ENCODE data around the gene LDB2.

LDB2 gene

GRCh38 chr4:16817286-16817685, 81.2 kb downstream of the LDB2 start:
- Histone ChIP-seq H3K4me1 (ENCODE audit: insufficient read depth, insufficient read length) (no peaks in the 10 kb centered on the region), H3K36me3 (ENCODE audit: insufficient read depth, insufficient read length, low read length) (peaks cover 3% of the 10 kb centered on the region), H3K4me3 (ENCODE audit: insufficient read length, low read depth) (no peak overlapping the region), H3K9ac (ENCODE audit: insufficient read length, low read depth) (no peak overlapping the region), H3K9me3 (ENCODE audit: insufficient read depth, low read length) (no peaks in the 10 kb centered on the region), H3K27me3 (ENCODE audit: insufficient read depth, insufficient read length) (no peaks in the 10 kb centered on the region)
- no peak for DNase-seq (ENCODE audit: low read depth, low spot score)
- TF ChIP-seq YY1 (IDR thresholded peaks at IDR 0.05; ENCODE audit: insufficient read depth, insufficient read length) (no peak), SUZ12 (IDR thresholded peaks at IDR 0.05; ENCODE audit: extremely low read depth, insufficient read depth, insufficient read length) (no peak)

DNA sequence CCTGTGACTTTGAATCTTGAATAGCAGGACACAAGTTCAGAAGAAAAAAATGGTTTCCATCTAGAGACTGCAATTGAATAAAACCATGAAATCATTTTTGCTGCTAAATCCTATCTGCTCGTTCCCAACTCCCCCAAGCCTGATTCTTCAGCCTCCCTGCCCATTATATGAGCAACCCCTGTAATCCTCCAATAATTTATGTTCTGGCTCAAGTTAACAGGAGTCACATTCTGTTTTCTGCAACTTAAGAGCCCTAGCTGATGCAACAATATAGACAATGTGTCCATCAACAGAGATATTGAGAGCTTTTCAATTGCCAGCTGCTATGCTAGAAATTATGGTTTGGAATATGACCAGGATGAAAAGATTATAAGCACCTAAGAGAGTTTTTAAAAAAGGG, 84.1 kb downstream of the LDB2 start:
- Histone ChIP-seq H3K4me1 (ENCODE audit: insufficient read depth, insufficient read length) (no peaks in the 10 kb centered on the region), H3K4me3 (ENCODE audit: insufficient read length, low read depth) (no peak overlapping the region), H3K36me3 (ENCODE audit: insufficient read depth, insufficient read length, low read length) (peaks cover 7% of the 10 kb centered on the region), H3K9ac (ENCODE audit: insufficient read length, low read depth) (no peak overlapping the region), H3K9me3 (ENCODE audit: insufficient read depth, low read length) (peaks cover 8% of the 10 kb centered on the region), H3K27me3 (ENCODE audit: insufficient read depth, insufficient read length) (no peaks in the 10 kb centered on the region)
- DNase-seq (ENCODE audit: low read depth, low spot score), result no peak
- TF ChIP-seq ZNF274 (IDR thresholded peaks at IDR 0.05; ENCODE audit: low read depth, low read length) (no peak), YY1 (IDR thresholded peaks at IDR 0.05; ENCODE audit: insufficient read depth, insufficient read length) (no peak), SUZ12 (IDR thresholded peaks at IDR 0.05; ENCODE audit: extremely low read depth, insufficient read depth, insufficient read length) (no peak)

DNA sequence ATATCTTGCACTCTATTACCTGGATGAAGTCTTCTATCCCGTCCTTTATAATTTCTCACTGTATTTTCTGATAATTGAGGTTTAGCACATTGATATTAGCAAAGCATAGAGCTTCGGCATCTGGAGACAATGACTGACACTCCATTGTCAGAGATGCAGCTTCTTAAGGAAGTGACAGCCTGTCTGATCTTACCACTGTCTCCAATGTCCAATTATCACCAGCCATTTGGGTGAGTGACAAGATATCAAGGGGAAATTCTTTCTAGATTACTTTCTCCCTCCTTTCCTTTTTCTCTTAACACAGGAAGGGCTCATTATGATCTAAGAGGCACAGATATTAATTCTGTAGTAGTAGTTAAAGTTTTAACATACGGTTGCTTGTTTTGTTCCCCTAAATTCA, 86.4 kb downstream of the LDB2 start:
- DNase-seq (ENCODE audit: low read depth, low spot score), result no peak
- peaks cover 15% of the 10 kb centered on the region for H3K9me3 ChIP-seq (ENCODE audit: insufficient read depth, low read length)
- H3K36me3 ChIP-seq (ENCODE audit: insufficient read depth, insufficient read length, low read length), result peaks cover 7% of the 10 kb centered on the region
- H3K4me3 ChIP-seq (ENCODE audit: insufficient read length, low read depth), result no peak overlapping the region
- no peaks in the 10 kb centered on the region for H3K27me3 ChIP-seq (ENCODE audit: insufficient read depth, insufficient read length)
- H3K9ac ChIP-seq (ENCODE audit: insufficient read length, low read depth), result no peak overlapping the region
- TF ChIP-seq ZNF274 (IDR thresholded peaks at IDR 0.05; ENCODE audit: low read depth, low read length), result no peak
- TF ChIP-seq YY1 (IDR thresholded peaks at IDR 0.05; ENCODE audit: insufficient read depth, insufficient read length), result no peak
- TF ChIP-seq SUZ12 (IDR thresholded peaks at IDR 0.05; ENCODE audit: extremely low read depth, insufficient read depth, insufficient read length), result no peak
- H3K4me1 ChIP-seq (ENCODE audit: insufficient read depth, insufficient read length), result no peaks in the 10 kb centered on the region

DNA sequence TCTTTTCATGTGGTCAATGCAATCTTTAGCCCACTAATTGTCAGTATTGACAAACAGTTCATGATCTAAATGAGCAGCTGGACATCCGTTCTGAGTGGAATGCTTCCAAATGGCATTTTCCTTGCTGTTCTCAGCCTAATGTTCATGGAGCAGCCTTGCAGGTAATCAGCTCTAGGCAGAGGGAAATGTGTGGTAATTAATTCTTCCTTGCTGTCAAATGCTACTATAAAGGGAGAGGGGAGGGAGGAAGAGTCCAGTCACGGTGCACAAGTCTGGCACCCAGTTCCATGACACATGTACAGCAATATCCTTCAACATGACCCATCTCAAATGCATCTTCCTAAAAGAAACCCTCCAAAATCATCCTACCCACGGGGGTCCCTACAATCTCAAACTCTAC, 88.5 kb downstream of the LDB2 start:
- peaks cover 7% of the 10 kb centered on the region for H3K36me3 ChIP-seq (ENCODE audit: insufficient read depth, insufficient read length, low read length)
- no peaks in the 10 kb centered on the region for H3K27me3 ChIP-seq (ENCODE audit: insufficient read depth, insufficient read length)
- no peak for TF ChIP-seq SUZ12 (IDR thresholded peaks at IDR 0.05; ENCODE audit: extremely low read depth, insufficient read depth, insufficient read length)
- no peak for TF ChIP-seq YY1 (IDR thresholded peaks at IDR 0.05; ENCODE audit: insufficient read depth, insufficient read length)
- TF ChIP-seq ZNF274 (IDR thresholded peaks at IDR 0.05; ENCODE audit: low read depth, low read length), result no peak
- H3K9me3 ChIP-seq (ENCODE audit: insufficient read depth, low read length), result peaks cover 15% of the 10 kb centered on the region
- H3K9ac ChIP-seq (ENCODE audit: insufficient read length, low read depth), result no peak overlapping the region
- H3K4me1 ChIP-seq (ENCODE audit: insufficient read depth, insufficient read length), result no peaks in the 10 kb centered on the region
- DNase-seq (ENCODE audit: low read depth, low spot score), result no peak
- no peak overlapping the region for H3K4me3 ChIP-seq (ENCODE audit: insufficient read length, low read depth)

DNA sequence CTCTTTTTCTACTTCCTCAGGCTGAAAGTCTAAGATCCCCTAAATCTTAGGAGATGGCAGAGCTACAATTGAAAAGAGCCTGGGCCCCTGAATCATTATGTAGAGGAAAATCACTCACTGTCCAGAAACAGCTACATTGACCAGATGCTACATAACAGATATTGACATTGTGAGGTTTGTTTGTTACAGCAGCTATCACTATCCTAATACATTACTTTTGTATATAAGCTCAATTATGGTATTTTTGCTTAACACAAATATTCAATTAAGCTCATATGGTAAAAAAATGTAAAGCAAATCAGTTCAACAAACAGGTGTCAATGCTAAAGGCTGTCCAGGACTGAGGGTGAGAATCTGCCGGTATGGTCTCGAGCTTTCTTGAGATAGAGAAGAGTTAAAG, 89.4 kb downstream of the LDB2 start:
- no peak for DNase-seq (ENCODE audit: low read depth, low spot score)
- no peak for TF ChIP-seq ZNF274 (IDR thresholded peaks at IDR 0.05; ENCODE audit: low read depth, low read length)
- TF ChIP-seq SUZ12 (IDR thresholded peaks at IDR 0.05; ENCODE audit: extremely low read depth, insufficient read depth, insufficient read length), result no peak
- TF ChIP-seq YY1 (IDR thresholded peaks at IDR 0.05; ENCODE audit: insufficient read depth, insufficient read length), result no peak
- H3K9me3 ChIP-seq (ENCODE audit: insufficient read depth, low read length), result peaks cover 15% of the 10 kb centered on the region

GRCh38 chr4:16807355-16807754, 91.1 kb downstream of the LDB2 start:
- Histone ChIP-seq H3K4me3 (ENCODE audit: insufficient read length, low read depth) (no peak overlapping the region), H3K27me3 (ENCODE audit: insufficient read depth, insufficient read length) (no peaks in the 10 kb centered on the region), H3K9me3 (ENCODE audit: insufficient read depth, low read length) (peaks cover 15% of the 10 kb centered on the region), H3K9ac (ENCODE audit: insufficient read length, low read depth) (no peak overlapping the region), H3K4me1 (ENCODE audit: insufficient read depth, insufficient read length) (no peaks in the 10 kb centered on the region), H3K36me3 (ENCODE audit: insufficient read depth, insufficient read length, low read length) (peaks cover 8% of the 10 kb centered on the region)
- no peak for DNase-seq (ENCODE audit: low read depth, low spot score)
- TF ChIP-seq YY1 (IDR thresholded peaks at IDR 0.05; ENCODE audit: insufficient read depth, insufficient read length) (no peak), SUZ12 (IDR thresholded peaks at IDR 0.05; ENCODE audit: extremely low read depth, insufficient read depth, insufficient read length) (no peak), ZNF274 (IDR thresholded peaks at IDR 0.05; ENCODE audit: low read depth, low read length) (no peak)

More for the DNA sequence above, 89.4 kb downstream of the LDB2 start:
- no peak overlapping the region for H3K9ac ChIP-seq (ENCODE audit: insufficient read length, low read depth)
- H3K4me1 ChIP-seq (ENCODE audit: insufficient read depth, insufficient read length), result no peaks in the 10 kb centered on the region
- no peak overlapping the region for H3K4me3 ChIP-seq (ENCODE audit: insufficient read length, low read depth)
- peaks cover 6% of the 10 kb centered on the region for H3K36me3 ChIP-seq (ENCODE audit: insufficient read depth, insufficient read length, low read length)
- no peaks in the 10 kb centered on the region for H3K27me3 ChIP-seq (ENCODE audit: insufficient read depth, insufficient read length)

- Histone ChIP-seq H3K4me3 (ENCODE audit: insufficient read length, low read depth) (no peak overlapping the region), H3K9ac (ENCODE audit: insufficient read length, low read depth) (no peak overlapping the region), H3K4me1 (ENCODE audit: insufficient read depth, insufficient read length) (no peaks in the 10 kb centered on the region), H3K36me3 (ENCODE audit: insufficient read depth, insufficient read length, low read length) (peaks cover 15% of the 10 kb centered on the region), H3K27me3 (ENCODE audit: insufficient read depth, insufficient read length) (no peaks in the 10 kb centered on the region), H3K9me3 (ENCODE audit: insufficient read depth, low read length) (peaks cover 9% of the 10 kb centered on the region)
- TF ChIP-seq SUZ12 (IDR thresholded peaks at IDR 0.05; ENCODE audit: extremely low read depth, insufficient read depth, insufficient read length), result no peak
- no peak for TF ChIP-seq YY1 (IDR thresholded peaks at IDR 0.05; ENCODE audit: insufficient read depth, insufficient read length)
- TF ChIP-seq ZNF274 (IDR thresholded peaks at IDR 0.05; ENCODE audit: low read depth, low read length), result no peak
- DNase-seq (ENCODE audit: low read depth, low spot score), result no peak
Measured at GRCh38 chr4:16804581-16804980, 93.9 kb downstream of the LDB2 start.

GRCh38 chr4:16802044-16802443, 96.4 kb downstream of the LDB2 start:
- no peaks in the 10 kb centered on the region for H3K4me1 ChIP-seq (ENCODE audit: insufficient read depth, insufficient read length)
- TF ChIP-seq YY1 (IDR thresholded peaks at IDR 0.05; ENCODE audit: insufficient read depth, insufficient read length), result no peak

More at GRCh38 chr4:16802044-16802443, 96.4 kb downstream of the LDB2 start:
- Histone ChIP-seq H3K27me3 (ENCODE audit: insufficient read depth, insufficient read length) (no peaks in the 10 kb centered on the region), H3K9me3 (ENCODE audit: insufficient read depth, low read length) (no peaks in the 10 kb centered on the region; the same call in 1 of the 2 replicates), H3K9ac (ENCODE audit: insufficient read length, low read depth) (no peak overlapping the region), H3K36me3 (ENCODE audit: insufficient read depth, insufficient read length, low read length) (peaks cover 15% of the 10 kb centered on the region), H3K4me3 (ENCODE audit: insufficient read length, low read depth) (no peak overlapping the region)
- DNase-seq (ENCODE audit: low read depth, low spot score), result no peak

All from NT2/D1 (cell line).